Stimulated activated CD8-positive, alpha-beta memory T cell treated with anti-CD3 and anti-CD28 coated beads, Interleukin-15, amount 100 ng/mL, for 4 hours (primary cell): ENCODE data around the gene TCEA3.

Source experiments
- DNase-seq, 2 donors: peaks; one replicate each; pipeline ENCODE4 v3.0.0-alpha.2; 2020; ENCODE audit warnings: low read depth in 2 of 2

Gene TCEA3

GRCh38 chr1:23446661-23447310 lies 22.2 kb upstream of the TCEA3 start:
- no peak for DNase-seq

- DNase-seq = no peak
Measured at GRCh38 chr1:23444596-23445390, 20.2 kb upstream of the TCEA3 start.

GRCh38 chr1:23444104-23444533 lies 19.6 kb upstream of the TCEA3 start:
- DNase-seq = no peak

- DNase-seq = no peak
Measured at GRCh38 chr1:23442751-23443150, 18.2 kb upstream of the TCEA3 start.

GRCh38 chr1:23441446-23442148 lies 17.0 kb upstream of the TCEA3 start:
- DNase-seq = no peak

- no peak for DNase-seq
Measured at GRCh38 chr1:23438545-23438944, 14.0 kb upstream of the TCEA3 start.

- no peak for DNase-seq
Measured at GRCh38 chr1:23437355-23437664, 12.8 kb upstream of the TCEA3 start.

- no peak for DNase-seq
Measured at GRCh38 chr1:23436520-23437354, 12.2 kb upstream of the TCEA3 start.

- no peak for DNase-seq
Measured at GRCh38 chr1:23434260-23434775, 9.8 kb upstream of the TCEA3 start.

- no peak for DNase-seq
Measured at GRCh38 chr1:23433122-23433521, 8.6 kb upstream of the TCEA3 start.

GRCh38 chr1:23431431-23431830 lies 6.9 kb upstream of the TCEA3 start:
- DNase-seq = no peak

- DNase-seq = no peak
Measured at GRCh38 chr1:23430803-23431202, 6.3 kb upstream of the TCEA3 start.

GRCh38 chr1:23428136-23428905 lies 3.8 kb upstream of the TCEA3 start:
- no peak for DNase-seq

GRCh38 chr1:23427550-23427949 lies 3.0 kb upstream of the TCEA3 start:
- no peak for DNase-seq

GRCh38 chr1:23426828-23427227 lies 2.3 kb upstream of the TCEA3 start:
- no peak for DNase-seq

- DNase-seq = no peak
Measured at GRCh38 chr1:23425193-23425494, 596 bp upstream of the TCEA3 start.

GRCh38 chr1:23423415-23424292 lies 894 bp downstream of the TCEA3 start:
- DNase-seq = no peak

GRCh38 chr1:23422941-23423340 lies 1.6 kb downstream of the TCEA3 start:
- no peak for DNase-seq

- DNase-seq = peak in 1 of 2 donors; percentile 10
Measured at GRCh38 chr1:23422241-23422877, 2.2 kb downstream of the TCEA3 start.

- no peak for DNase-seq
Measured at GRCh38 chr1:23421753-23422240, 2.8 kb downstream of the TCEA3 start.
